B cell (primary cell): ENCODE results near the gene ADAMTS12.

Experiments used
- CTCF ChIP-seq: fragments of 200-600 bp; IDR thresholded peaks from one replicate; pipeline ENCODE4 v1.8.0; 2022; ENCODE audit warnings: antibody characterized with exemption, mild to moderate bottlenecking
- EZH2 ChIP-seq: IDR thresholded peaks from 2 replicates; pipeline ENCODE4 v1.6.1; 2012; ENCODE audit warnings: borderline replicate concordance, low read depth, mild to moderate bottlenecking, moderate library complexity, low read length; ENCODE audit not compliant: insufficient read depth, poor library complexity, severe bottlenecking

GRCh38 chr5:33583332-33583731 is 308.5 kb downstream of the ADAMTS12 start:
- TF ChIP-seq CTCF (no peak), EZH2 (no peak)
